Adrenal gland (tissue), 12 donors: ENCODE measurements around the gene CAPN6. TPM values are rescaled to one million over a fixed set of nuclear protein-coding genes. Genes with fewer than 3 reads are reported as not detected.

Experiments
- DNase-seq, 7 donors: peaks; one replicate each; pipeline ENCODE4 v3.0.0-alpha.2; 2019 to 2020
- H3K27ac ChIP-seq, 5 donors: fragments of 200-600 bp; sonication (generic) in 4 of 5; 1 replicate in 3 of 5; 2 replicates in 2 of 5; pipeline versions ENCODE4 v1.5.1 to v1.8.0; 2016 to 2020; ENCODE audit warnings: mild to moderate bottlenecking in 1 of 5
- H3K27me3 ChIP-seq: fragments of 200-600 bp; 2 replicates; pipeline ENCODE4 v1.8.0; 2021
- H3K36me3 ChIP-seq, 2 donors: fragments of 200-600 bp; replicated peaks in 1 of 2; 1 replicate in 1 of 2; 2 replicates in 1 of 2; pipeline versions ENCODE4 v1.5.1 to v1.8.0; 2018 to 2022
- H3K4me1 ChIP-seq, 2 donors: fragments of 200-600 bp; replicated peaks in 1 of 2; 1 replicate in 1 of 2; 2 replicates in 1 of 2; pipeline versions ENCODE4 v1.5.1 to v1.8.0; 2018 to 2021
- H3K4me3 ChIP-seq, 4 donors: fragments of 200-600 bp; sonication (generic) in 3 of 4; one replicate each; pipeline ENCODE4 v1.5.1; 2016 to 2018
- H3K9me3 ChIP-seq, 3 donors: fragments of 200-600 bp; sonication (generic) in 1 of 3; replicated peaks in 1 of 3; 1 replicate in 2 of 3; 2 replicates in 1 of 3; pipeline versions ENCODE4 v1.5.1 to v1.8.0; 2016 to 2021
- CTCF ChIP-seq, 6 experiments: fragments of 450-650 bp in 4 of 6; fragments of 200-600 bp in 2 of 6; sonication (generic) in 1 of 6; IDR thresholded peaks; 1 replicate in 5 of 6; 2 replicates in 1 of 6; pipeline versions ENCODE4 v1.5.1 to v1.8.0; 2016 to 2021; ENCODE audit warnings: antibody characterized with exemption in 6 of 6, mild to moderate bottlenecking in 2 of 6, moderate library complexity in 1 of 6
- POLR2A ChIP-seq, 2 donors: fragments of 450-650 bp; IDR thresholded peaks; one replicate each; pipeline ENCODE4 v1.6.1; 2017; ENCODE audit warnings: antibody characterized with exemption in 2 of 2, mild to moderate bottlenecking in 2 of 2, moderate library complexity in 1 of 2
- WGBS, 4 donors: extraction: QIAGEN DNeasy Blood & Tissue Kit in 2 of 4; methylation state at CpG; one replicate each; pipeline versions ENCODE4 v1.1.5 to v1.1.7; 2013 to 2017; 5-methylcytosine and 5-hydroxymethylcytosine counted together
- intact Hi-C, 2 donors: fragments of 100-400 bp; cut with DNase I; formaldehyde crosslinking; loops; one replicate each; pipeline versions ENCODE4 v1.14.1 to v1.15.0; 2022 to 2023
- polyA plus RNA-seq, 3 donors: library from polyadenylated mRNA; stranded (reverse); fragments of 200-250 nt in 2 of 3; fragments of 350-450 nt in 1 of 3; fragmentation: Illumina TruSeq in 1 of 3; extraction: RNeasy Lipid Tissue Mini Kit (QIAGEN cat#74804) in 1 of 3; gene quantifications; one replicate each; pipeline ENCODE4 v1.2.3, GENCODE V29; 2013 to 2014
- total RNA-seq, 9 donors: library from RNA; depleted of rRNA in 4 of 9; stranded (reverse); fragments of >200 nt in 4 of 9; fragments of 120-200 nt in 1 of 9; fragmentation: NEBNext Ultra II Directional in 1 of 9; extraction: Animal tissue kit (Norgen Biotek cat#: 25700) in 1 of 9; gene quantifications; one replicate each; pipeline versions ENCODE4 v1.1.0 to v1.2.4, GENCODE V29; 2013 to 2023
- donor health status: healthy with polysubstance abuse.
- donor health status: Bipolar disorder and iron deficiency.
- donor health status: DM: yes; HTN: yes; CAD: no.
- donor health status: DM: no; HTN: no; CAD: no.
- donor health status: DM: no; HTN: no; CAD: no.
- donor health status: DM: yes; HTN: yes; CAD: no.

The CAPN6 gene
- total and polyA plus RNA-seq, 12 donors: 0.03 to 0.50 (median 0.12) TPM; not detected in 6

GRCh38 chrX:111308039-111308438 lies 37.8 kb upstream of the CAPN6 start:
- Histone ChIP-seq H3K36me3 (no peaks in the 10 kb centered on the region), H3K4me1 (no peaks in the 10 kb centered on the region), H3K27ac (no peak overlapping the region), H3K4me3 (no peak overlapping the region), H3K9me3 (no peaks in the 10 kb centered on the region), H3K27me3 (peaks cover 7% of the 10 kb centered on the region)
- intact Hi-C loops: no loop called here
- no peak for DNase-seq
- WGBS, 4 donors: 47 to 68% (median 55%) methylated on average over 3 of the region's 3 CpGs
- TF ChIP-seq CTCF (IDR thresholded peaks at IDR 0.05) (no peak), POLR2A (IDR thresholded peaks at IDR 0.05) (no peak)

- H3K4me3 ChIP-seq: no peak overlapping the region
- WGBS, 4 donors: 48 to 67% (median 57%) methylated on average over 2 of the region's 2 CpGs
- DNase-seq: no peak
- H3K27me3 ChIP-seq: peaks cover 5% of the 10 kb centered on the region
- no peaks in the 10 kb centered on the region for H3K4me1 ChIP-seq
- H3K9me3 ChIP-seq: no peaks in the 10 kb centered on the region
- TF ChIP-seq CTCF (IDR thresholded peaks at IDR 0.05) (no peak), POLR2A (IDR thresholded peaks at IDR 0.05) (no peak)
- no peaks in the 10 kb centered on the region for H3K36me3 ChIP-seq
- H3K27ac ChIP-seq: no peak overlapping the region
- intact Hi-C loops: no loop called here
These were observed 32.0 kb upstream of the CAPN6 start for GRCh38 chrX:111302284-111302683.

- Histone ChIP-seq H3K9me3 (no peaks in the 10 kb centered on the region), H3K4me3 (no peak overlapping the region), H3K36me3 (no peaks in the 10 kb centered on the region), H3K27me3 (peaks cover 18% of the 10 kb centered on the region), H3K4me1 (no peaks in the 10 kb centered on the region), H3K27ac (no peak overlapping the region)
- intact Hi-C loops: no loop called here
- TF ChIP-seq POLR2A (IDR thresholded peaks at IDR 0.05) (no peak), CTCF (IDR thresholded peaks at IDR 0.05) (no peak)
- WGBS, 4 donors: 75 to 82% (median 81%) methylated on average over 3 of the region's 3 CpGs
- no peak for DNase-seq
These were observed 18.6 kb upstream of the CAPN6 start for GRCh38 chrX:111288841-111289240.

GRCh38 chrX:111284631-111285293 lies 14.5 kb upstream of the CAPN6 start:
- TF ChIP-seq POLR2A (IDR thresholded peaks at IDR 0.05) (no peak), CTCF (IDR thresholded peaks at IDR 0.05) (no peak)
- Histone ChIP-seq H3K4me1 (no peaks in the 10 kb centered on the region), H3K27ac (no peak overlapping the region), H3K4me3 (no peak overlapping the region), H3K27me3 (peaks cover 4% of the 10 kb centered on the region), H3K9me3 (no peaks in the 10 kb centered on the region), H3K36me3 (no peaks in the 10 kb centered on the region)
- no peak for DNase-seq
- intact Hi-C loops: no loop called here
- WGBS, 4 donors: 40 to 48% (median 41%) methylated on average over 8 of the region's 8 CpGs
